Activated T-helper 1 cell treated with anti-CD3 and anti-CD28 coated beads, Interleukin-12 subunit alpha, Interleukin-12 subunit beta, Interleukin-2, Interleukin-4 antibody, amounts not matched to agents 30 ng/mL and 10 ng/mL and 1 ng/mL, durations not matched to agents 14 hours and 24 hours and 36 hours (primary cell): ENCODE results near the gene LILRA6. TPM values are rescaled to one million over a fixed set of nuclear protein-coding genes. Genes with fewer than 3 reads are reported as not detected.
"Not testable (repeated sequence)": the region's sequence is repeated elsewhere in the genome, so short reads cannot be mapped to it uniquely, and the experiment has no call there.

Source experiments
- DNase-seq: peaks from one replicate; pipeline ENCODE4 v3.0.0; 2021; ENCODE audit warnings: low spot score
- H3K27ac Mint-ChIP-seq: one replicate; pipeline ENCODE4 v1.8.0; 2021; ENCODE audit warnings: mild to moderate bottlenecking, mixed read lengths
- H3K27me3 Mint-ChIP-seq: one replicate; pipeline ENCODE4 v1.8.0; 2022; ENCODE audit warnings: mild to moderate bottlenecking, moderate library complexity, mixed read lengths; ENCODE audit not compliant: insufficient read depth
- H3K36me3 Mint-ChIP-seq: one replicate; pipeline ENCODE4 v1.8.0; 2021; ENCODE audit warnings: low read depth, mixed read lengths
- H3K4me1 Mint-ChIP-seq: one replicate; pipeline ENCODE4 v1.8.0; 2021; ENCODE audit warnings: low read depth, mixed read lengths
- H3K4me3 Mint-ChIP-seq: one replicate; pipeline ENCODE4 v1.8.0; 2021; ENCODE audit warnings: mild to moderate bottlenecking, moderate library complexity, mixed read lengths
- H3K9me3 Mint-ChIP-seq: one replicate; pipeline ENCODE4 v1.8.0; 2021; ENCODE audit warnings: mixed read lengths
- intact Hi-C: fragments of 100-400 bp; cut with micrococcal nuclease; formaldehyde crosslinking; loops from one replicate; pipeline ENCODE4 v1.15.1; 2024
- total RNA-seq: library from RNA; stranded (reverse); gene quantifications from 2 replicates; pipeline ENCODE4 v1.2.3, GENCODE V29; 2022

LILRA6 gene
- total RNA-seq, 1 donor from 2014 or later, result 0.36 TPM

- Mint-ChIP-seq H3K27me3 (no peaks in the 10 kb centered on the region), H3K4me1 (no peaks in the 10 kb centered on the region)
Observed at GRCh38 chr19:54256250-54257115, 13.9 kb upstream of the LILRA6 start.

GRCh38 chr19:54255105-54255775 lies 12.7 kb upstream of the LILRA6 start:
- H3K4me3 Mint-ChIP-seq, result no peak overlapping the region
- H3K27ac Mint-ChIP-seq, result no peak overlapping the region
- no peaks in the 10 kb centered on the region for H3K36me3 Mint-ChIP-seq
- H3K4me1 Mint-ChIP-seq, result no peaks in the 10 kb centered on the region
- no peaks in the 10 kb centered on the region for H3K9me3 Mint-ChIP-seq
- H3K27me3 Mint-ChIP-seq, result no peaks in the 10 kb centered on the region
- DNase-seq, result no peak
- intact Hi-C loops, result no loop called here

More at GRCh38 chr19:54256250-54257115, 13.9 kb upstream of the LILRA6 start:
- Mint-ChIP-seq H3K4me3 (no peak overlapping the region), H3K27ac (no peak overlapping the region), H3K9me3 (no peaks in the 10 kb centered on the region), H3K36me3 (no peaks in the 10 kb centered on the region)
- DNase-seq, result no peak
- intact Hi-C loops, result no loop called here

- peaks cover 3% of the 10 kb centered on the region for H3K27me3 Mint-ChIP-seq
- no peak overlapping the region for H3K4me3 Mint-ChIP-seq
- H3K27ac Mint-ChIP-seq, result no peak overlapping the region
- no peaks in the 10 kb centered on the region for H3K36me3 Mint-ChIP-seq
- no peaks in the 10 kb centered on the region for H3K4me1 Mint-ChIP-seq
- intact Hi-C loops, result no loop called here
- no peak for DNase-seq
- no peaks in the 10 kb centered on the region for H3K9me3 Mint-ChIP-seq
Observed at GRCh38 chr19:54254195-54254906, 11.8 kb upstream of the LILRA6 start.

GRCh38 chr19:54253331-54254194 lies 11.0 kb upstream of the LILRA6 start:
- H3K27me3 Mint-ChIP-seq, result peaks cover 4% of the 10 kb centered on the region
- intact Hi-C loops, result no loop called here
- H3K9me3 Mint-ChIP-seq, result no peaks in the 10 kb centered on the region
- DNase-seq, result no peak
- H3K4me3 Mint-ChIP-seq, result no peak overlapping the region
- peaks cover under 1% of the 10 kb centered on the region for H3K4me1 Mint-ChIP-seq
- no peaks in the 10 kb centered on the region for H3K36me3 Mint-ChIP-seq
- no peak overlapping the region for H3K27ac Mint-ChIP-seq

- Mint-ChIP-seq H3K36me3 (no peaks in the 10 kb centered on the region), H3K4me3 (no peak overlapping the region), H3K9me3 (no peaks in the 10 kb centered on the region), H3K4me1 (peaks cover 7% of the 10 kb centered on the region), H3K27ac (no peak overlapping the region), H3K27me3 (peaks cover 4% of the 10 kb centered on the region)
- intact Hi-C loops, result no loop called here
- no peak for DNase-seq
Observed at GRCh38 chr19:54252845-54253244, 10.3 kb upstream of the LILRA6 start.

DNA sequence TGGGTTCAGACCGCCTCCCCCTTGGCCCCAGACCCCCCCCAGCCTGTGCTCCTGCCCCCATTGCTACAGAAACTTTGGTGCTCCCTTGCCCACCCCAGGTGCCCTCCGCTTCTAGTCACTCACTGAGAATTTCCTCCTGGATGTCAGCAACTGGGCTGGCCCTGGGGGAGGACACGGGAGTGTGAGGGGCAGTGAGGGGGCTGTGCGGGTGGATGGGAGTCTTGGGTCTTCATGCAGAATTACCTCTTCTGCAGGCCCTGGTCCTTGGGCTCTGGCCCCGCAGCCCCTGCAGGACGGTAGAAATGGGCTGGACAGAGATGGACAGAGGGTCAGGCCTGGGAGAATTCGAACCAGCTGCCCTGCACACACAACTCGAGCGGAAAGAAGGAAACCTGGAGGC lies 9.7 kb upstream of the LILRA6 start:
- H3K4me1 Mint-ChIP-seq, result peaks cover 12% of the 10 kb centered on the region
- no peak overlapping the region for H3K4me3 Mint-ChIP-seq
- DNase-seq, result no peak
- peaks cover 4% of the 10 kb centered on the region for H3K27me3 Mint-ChIP-seq
- no peaks in the 10 kb centered on the region for H3K36me3 Mint-ChIP-seq
- intact Hi-C loops, result no loop called here
- H3K27ac Mint-ChIP-seq, result no peak overlapping the region
- no peaks in the 10 kb centered on the region for H3K9me3 Mint-ChIP-seq

DNA sequence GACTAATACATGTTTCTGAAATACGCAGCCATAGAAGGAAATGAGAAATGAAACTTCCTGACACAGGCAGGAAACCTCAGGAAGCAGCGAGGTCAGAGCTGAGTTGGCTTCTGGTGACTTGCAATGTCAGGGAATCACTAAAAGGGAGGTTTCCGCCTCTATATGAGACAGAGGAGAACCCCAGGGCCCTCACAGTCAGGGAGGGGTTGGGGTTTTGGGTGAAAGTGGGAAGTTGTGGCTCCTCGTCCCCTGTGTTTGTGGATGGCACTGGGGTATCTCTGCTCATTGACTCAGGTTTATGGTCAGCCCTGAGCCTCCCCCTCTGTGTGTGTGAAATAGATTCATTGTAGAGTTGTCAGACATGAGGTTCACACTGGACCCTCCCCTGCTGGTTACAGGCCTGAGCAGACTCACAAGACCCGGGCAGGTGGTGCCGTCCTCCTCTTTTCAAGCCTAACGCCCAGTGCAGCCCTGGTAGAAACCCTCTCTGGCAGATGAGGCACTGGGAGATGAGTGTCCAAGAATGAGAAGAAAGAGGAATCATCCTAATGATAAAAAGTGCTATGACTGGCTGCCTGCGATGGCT lies 5.5 kb upstream of the LILRA6 start:
- H3K4me3 Mint-ChIP-seq, result peak overlapping the region; percentile 27
- intact Hi-C loops, result no loop called here

GRCh38 chr19:54247106-54247930 lies 4.7 kb upstream of the LILRA6 start:
- Mint-ChIP-seq H3K27me3 (peaks cover 4% of the 10 kb centered on the region), H3K4me1 (peaks cover 12% of the 10 kb centered on the region), H3K9me3 (no peaks in the 10 kb centered on the region), H3K36me3 (no peaks in the 10 kb centered on the region), H3K27ac (no peak overlapping the region), H3K4me3 (peak overlapping the region; percentile 12)
- intact Hi-C loops, result no loop called here
- no peak for DNase-seq

More for the DNA sequence above, 5.5 kb upstream of the LILRA6 start:
- no peaks in the 10 kb centered on the region for H3K9me3 Mint-ChIP-seq
- H3K27me3 Mint-ChIP-seq, result peaks cover 4% of the 10 kb centered on the region
- peaks cover 12% of the 10 kb centered on the region for H3K4me1 Mint-ChIP-seq
- DNase-seq, result peak; percentile 11
- no peak overlapping the region for H3K27ac Mint-ChIP-seq
- H3K36me3 Mint-ChIP-seq, result no peaks in the 10 kb centered on the region

DNA sequence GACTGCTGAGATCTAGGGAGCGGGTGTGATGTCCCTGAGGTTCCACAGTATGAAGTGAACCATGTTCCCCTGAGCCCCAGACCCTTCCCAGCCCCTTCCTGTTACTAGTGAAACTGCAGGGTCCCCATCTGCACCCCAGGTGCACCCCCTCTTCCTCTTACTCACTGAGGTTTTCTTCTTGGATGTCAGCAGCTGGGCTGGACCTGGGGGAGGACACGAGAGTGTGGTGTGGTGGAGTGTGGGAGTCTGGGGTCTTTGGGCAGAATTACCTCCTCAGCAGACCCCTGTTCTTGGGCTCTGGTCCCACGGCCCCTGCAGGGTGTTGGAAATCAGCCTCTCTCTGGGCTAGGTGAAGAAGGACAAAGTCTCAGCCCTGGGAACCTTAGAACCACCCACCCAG lies 3.3 kb upstream of the LILRA6 start:
- Mint-ChIP-seq H3K27me3 (peaks cover 4% of the 10 kb centered on the region), H3K27ac (no peak overlapping the region), H3K36me3 (no peaks in the 10 kb centered on the region), H3K4me3 (no peak overlapping the region), H3K4me1 (peaks cover 12% of the 10 kb centered on the region), H3K9me3 (no peaks in the 10 kb centered on the region)
- no peak for DNase-seq
- intact Hi-C loops, result loop anchor here (2.0 kb wide), 1 partner anchor 23 kb away; the partner anchor contains the start of gene LILRB3

DNA sequence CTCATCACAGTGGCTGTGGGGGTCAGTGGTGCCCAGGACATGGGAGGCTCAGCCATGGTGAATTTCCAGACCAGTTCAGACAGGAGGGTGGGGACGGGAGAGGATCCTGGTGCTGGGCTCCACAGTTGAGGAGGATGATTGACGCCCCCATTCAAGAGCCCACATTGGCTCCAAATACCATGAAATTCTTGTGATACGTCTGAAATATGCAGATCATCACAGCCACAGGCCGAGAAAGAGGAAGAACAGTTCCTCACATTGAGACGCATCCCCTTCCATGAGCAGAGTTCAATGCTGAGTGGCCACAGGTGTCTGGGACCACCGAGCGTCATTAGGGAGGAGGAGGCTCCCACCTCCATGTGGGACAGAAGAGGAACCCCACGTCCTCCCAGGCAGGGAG lies 1.2 kb upstream of the LILRA6 start:
- not testable (repeated sequence) for DNase-seq, H3K27me3 Mint-ChIP-seq, H3K36me3 Mint-ChIP-seq, H3K9me3 Mint-ChIP-seq, H3K4me3 Mint-ChIP-seq, H3K27ac Mint-ChIP-seq
- H3K4me1 Mint-ChIP-seq, result peaks cover 12% of the 10 kb centered on the region
- intact Hi-C loops, result loop anchor here (2.0 kb wide), 1 partner anchor 21 kb away; the partner anchor contains the start of gene LILRB3

DNA sequence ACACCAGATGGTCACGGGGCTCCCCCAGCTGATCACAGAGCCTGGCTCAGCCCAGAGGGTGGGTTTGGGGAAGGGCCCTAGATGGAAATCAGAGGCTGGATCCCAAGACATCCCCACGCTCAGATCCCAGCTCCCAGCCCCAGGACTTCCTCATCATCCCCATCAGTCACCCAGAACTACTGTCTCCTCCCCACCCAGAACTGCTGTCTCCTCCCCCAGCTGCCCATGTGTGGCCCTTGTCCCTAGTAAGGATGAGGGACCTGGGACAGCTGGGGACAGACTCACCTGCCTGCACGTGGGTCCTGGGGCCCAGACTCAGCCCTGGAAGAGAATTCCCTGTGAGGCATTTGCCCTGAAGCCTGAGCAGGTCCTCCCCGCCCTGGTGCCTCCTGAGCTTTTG lies 356 bp downstream of the LILRA6 start:
- H3K4me1 Mint-ChIP-seq, H3K9me3 Mint-ChIP-seq, H3K4me3 Mint-ChIP-seq, DNase-seq, H3K27ac Mint-ChIP-seq, H3K36me3 Mint-ChIP-seq, intact Hi-C loops: not testable (repeated sequence)
- H3K27me3 Mint-ChIP-seq, result peaks cover 13% of the 10 kb centered on the region
